Smooth muscle cell (in vitro differentiated cells): Measurements from ENCODE around the gene ATP6V1D. TPM values are rescaled to one million over a fixed set of nuclear protein-coding genes. Genes with fewer than 3 reads are reported as not detected.
"Not testable (repeated sequence)": the region's sequence is repeated elsewhere in the genome, so short reads cannot be mapped to it uniquely, and the experiment has no call there.

Experiments
- DNase-seq: peaks from one replicate; lab custom pipeline; 2025; ENCODE audit not compliant: unreplicated experiment; lab: John Stamatoyannopoulos, UW
- H2AFZ ChIP-seq: fragments of 200-600 bp; sonication (generic); 2 replicates; pipeline ENCODE4 v1.6.0; 2016; ENCODE audit warnings: antibody characterized with exemption, low read depth, mild to moderate bottlenecking
- H3F3A ChIP-seq: fragments of 200-600 bp; sonication (generic); 2 replicates; pipeline ENCODE4 v1.6.0; 2017; ENCODE audit warnings: antibody characterized with exemption, low read depth
- H3K27ac ChIP-seq: fragments of 200-600 bp; sonication (generic); 2 replicates; pipeline ENCODE4 v1.5.1; 2016; ENCODE audit warnings: low read depth, mild to moderate bottlenecking
- H3K27me3 ChIP-seq: fragments of 200-600 bp; sonication (generic); 2 replicates; pipeline ENCODE4 v1.6.1; 2016; ENCODE audit warnings: low read depth, mild to moderate bottlenecking
- H3K36me3 ChIP-seq: fragments of 200-600 bp; sonication (generic); 2 replicates; pipeline ENCODE4 v1.5.1; 2016; ENCODE audit warnings: low read depth
- H3K4me1 ChIP-seq: fragments of 200-600 bp; sonication (generic); 2 replicates; pipeline ENCODE4 v1.5.1; 2016; ENCODE audit warnings: low read depth
- H3K4me2 ChIP-seq: fragments of 200-600 bp; sonication (generic); 2 replicates; pipeline ENCODE4 v1.6.0; 2016; ENCODE audit warnings: mild to moderate bottlenecking
- H3K4me3 ChIP-seq: fragments of 200-600 bp; sonication (generic); 2 replicates; pipeline ENCODE4 v1.5.1; 2016; ENCODE audit warnings: mild to moderate bottlenecking
- H3K79me2 ChIP-seq: fragments of 200-600 bp; sonication (generic); 2 replicates; pipeline ENCODE4 v1.6.0; 2016; ENCODE audit warnings: low read depth, mild to moderate bottlenecking
- H3K9ac ChIP-seq: fragments of 200-600 bp; sonication (generic); 2 replicates; pipeline ENCODE4 v1.6.0; 2016; ENCODE audit warnings: low read depth
- H3K9me3 ChIP-seq: fragments of 200-600 bp; sonication (generic); replicated peaks from 2 replicates; pipeline ENCODE4 v1.5.1; 2016; ENCODE audit warnings: low read depth
- H4K20me1 ChIP-seq: fragments of 200-600 bp; sonication (generic); 2 replicates; pipeline ENCODE4 v1.6.0; 2016; ENCODE audit warnings: low read depth
- WGBS: methylation state at CpG from one replicate; pipeline ENCODE4 v1.1.7; 2016; ENCODE audit warnings: low lambda C conversion rate; 5-methylcytosine and 5-hydroxymethylcytosine counted together
- polyA plus RNA-seq: library from polyadenylated mRNA; unstranded; fragments of >200 nt; fragmentation: Nextera tagmentation; extraction: Ambion mirVana; gene quantifications from 2 replicates; pipeline ENCODE4 v1.2.1, GENCODE V29; 2016
- total RNA-seq: library from RNA; depleted of rRNA; stranded (reverse); fragments of >200 nt; gene quantifications from 2 replicates; pipeline ENCODE4 v1.2.3, GENCODE V29; 2014
- TF ChIP-seq, protein P1 (sequence below): fragments of 200-600 bp; sonication (generic); IDR thresholded peaks from 2 replicates; pipeline ENCODE4 v1.5.1; 2017; ENCODE audit warnings: borderline replicate concordance, mild to moderate bottlenecking, antibody characterized with exemption; ENCODE audit not compliant: insufficient read depth, poor library complexity, severe bottlenecking

The ATP6V1D gene
- total RNA-seq (93.8 and 95.2 TPM in 2 replicates), polyA plus RNA-seq (119 and 122 TPM in 2 replicates)

DNA sequence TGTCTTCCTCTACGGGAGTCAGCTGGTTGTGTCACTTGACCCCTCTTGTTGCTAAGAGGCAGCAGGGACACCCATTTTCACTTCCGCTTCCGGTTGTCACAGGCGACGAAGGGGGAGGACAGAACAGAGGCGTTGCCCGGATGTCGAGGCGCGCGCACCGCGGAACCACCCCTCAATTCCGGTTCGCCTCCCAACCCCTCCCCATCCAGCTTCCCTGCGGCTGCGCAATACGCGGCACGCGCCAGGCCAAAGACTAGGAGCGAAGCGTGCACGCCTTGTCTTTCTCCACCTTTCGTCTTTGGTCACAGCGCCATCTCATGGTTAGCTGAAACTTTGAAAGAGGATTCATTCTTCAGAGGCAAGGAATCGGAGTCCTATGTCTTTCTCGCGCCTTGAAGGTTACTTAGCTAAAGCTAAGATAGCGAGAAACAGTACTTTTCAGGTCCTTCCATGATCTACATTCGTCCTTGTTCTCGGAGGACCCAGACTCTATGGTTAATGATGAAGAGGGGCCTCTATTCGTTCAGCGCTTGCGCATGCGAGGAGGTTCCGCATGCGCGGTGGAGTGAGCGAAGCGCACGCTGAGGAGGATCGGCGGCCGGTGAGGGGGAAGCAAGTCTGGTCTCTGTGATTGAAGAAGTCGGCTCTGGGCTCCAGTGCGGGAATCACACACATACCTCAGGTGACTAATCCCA, at the start of gene ATP6V1D, which contains the start of gene EIF2S1:
Gene ATP6V1D, minus strand, starts transcription at position 30 of the 695 bp plus-strand sequence. CDS start 106 bp downstream, outside the sequence.
Gene EIF2S1, plus strand, starts transcription at position 554 of the 695 bp plus-strand sequence. CDS start 4,440 bp downstream, outside the sequence.
- Histone ChIP-seq H3K9me3 (no peaks in the 10 kb centered on the region), H4K20me1 (peaks cover 79% of the 10 kb centered on the region), H3K9ac (peak within 1 kb of the TSS; percentile 99), H3K4me3 (peak within 1 kb of the TSS; percentile 77), H3F3A (peaks cover 6% of the 10 kb centered on the region), H3K4me1 (peaks cover 18% of the 10 kb centered on the region), H3K36me3 (peaks cover 3% of the 10 kb centered on the region), H3K27ac (peak within 1 kb of the TSS; percentile 100), H3K27me3 (no peaks in the 10 kb centered on the region), H3K79me2 (peaks cover 87% of the 10 kb centered on the region), H3K4me2 (peak within 1 kb of the TSS; percentile 97), H2AFZ (peak within 1 kb of the TSS; percentile 74)
- DNase-seq, result peak; percentile 94
- TF ChIP-seq, protein P1, sequence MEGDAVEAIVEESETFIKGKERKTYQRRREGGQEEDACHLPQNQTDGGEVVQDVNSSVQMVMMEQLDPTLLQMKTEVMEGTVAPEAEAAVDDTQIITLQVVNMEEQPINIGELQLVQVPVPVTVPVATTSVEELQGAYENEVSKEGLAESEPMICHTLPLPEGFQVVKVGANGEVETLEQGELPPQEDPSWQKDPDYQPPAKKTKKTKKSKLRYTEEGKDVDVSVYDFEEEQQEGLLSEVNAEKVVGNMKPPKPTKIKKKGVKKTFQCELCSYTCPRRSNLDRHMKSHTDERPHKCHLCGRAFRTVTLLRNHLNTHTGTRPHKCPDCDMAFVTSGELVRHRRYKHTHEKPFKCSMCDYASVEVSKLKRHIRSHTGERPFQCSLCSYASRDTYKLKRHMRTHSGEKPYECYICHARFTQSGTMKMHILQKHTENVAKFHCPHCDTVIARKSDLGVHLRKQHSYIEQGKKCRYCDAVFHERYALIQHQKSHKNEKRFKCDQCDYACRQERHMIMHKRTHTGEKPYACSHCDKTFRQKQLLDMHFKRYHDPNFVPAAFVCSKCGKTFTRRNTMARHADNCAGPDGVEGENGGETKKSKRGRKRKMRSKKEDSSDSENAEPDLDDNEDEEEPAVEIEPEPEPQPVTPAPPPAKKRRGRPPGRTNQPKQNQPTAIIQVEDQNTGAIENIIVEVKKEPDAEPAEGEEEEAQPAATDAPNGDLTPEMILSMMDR, result peak; percentile 100
- WGBS, result under 1% methylated on average over 47 of the region's 47 CpGs

DNA sequence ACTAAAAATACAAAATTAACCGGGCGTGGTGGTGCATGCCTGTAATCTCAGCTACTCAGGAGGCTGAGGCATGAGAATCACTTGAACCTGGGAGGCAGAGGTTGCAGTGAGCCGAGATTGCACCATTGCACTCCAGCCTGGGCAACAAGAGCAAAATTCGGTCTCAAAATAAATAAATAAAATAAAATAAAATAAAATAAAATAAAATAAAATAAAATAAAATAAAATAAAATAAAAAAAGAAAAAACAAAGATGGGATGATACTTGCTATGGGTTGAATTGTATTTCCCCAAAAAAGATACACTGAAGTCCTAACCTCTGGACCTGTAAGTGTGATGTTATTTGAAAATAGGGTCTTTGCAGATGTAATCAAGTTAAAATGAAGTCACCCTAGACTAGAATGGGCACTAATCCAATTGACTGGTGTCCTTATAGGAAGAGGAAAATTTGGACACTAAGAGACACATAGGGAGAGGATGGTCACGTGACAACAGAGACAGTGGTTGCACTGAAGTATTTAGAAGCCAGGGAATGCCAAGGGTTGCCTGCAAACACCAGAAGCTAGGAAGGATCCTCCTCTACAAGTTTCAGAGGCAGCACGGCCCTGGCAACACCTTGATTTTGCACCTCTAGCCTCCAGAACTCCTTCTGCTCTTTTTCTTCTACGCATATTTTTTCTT, 48.7 kb upstream of the ATP6V1D start:
- not testable (repeated sequence) for H3K9ac ChIP-seq, H3K79me2 ChIP-seq, H3K27me3 ChIP-seq, H4K20me1 ChIP-seq, H3K27ac ChIP-seq, H3K4me1 ChIP-seq, H3K36me3 ChIP-seq, DNase-seq, H3F3A ChIP-seq, H3K9me3 ChIP-seq, H2AFZ ChIP-seq, H3K4me3 ChIP-seq, H3K4me2 ChIP-seq
- 93% methylated on average over 7 of the region's 7 CpGs for WGBS

DNA sequence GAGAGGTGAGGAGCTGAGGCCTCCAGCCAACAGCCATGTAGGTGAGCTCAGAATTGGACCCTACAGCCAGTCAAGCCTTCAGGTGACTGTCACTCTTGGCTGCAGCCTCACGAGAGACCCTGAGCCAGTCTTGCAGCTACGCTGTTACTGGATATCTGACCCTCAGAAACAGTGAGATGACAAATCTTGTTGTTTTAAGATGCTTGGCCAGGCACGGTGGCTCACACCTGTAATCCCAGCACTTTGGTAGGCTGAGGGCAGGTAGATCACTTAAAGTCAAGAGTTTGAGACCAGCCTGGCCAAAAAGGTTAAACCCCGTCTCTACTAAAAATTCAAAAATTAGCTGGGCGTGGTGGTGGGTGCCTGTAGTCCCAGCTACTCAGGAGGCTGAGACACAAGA, 46.2 kb upstream of the ATP6V1D start:
- H3F3A ChIP-seq, result no peaks in the 10 kb centered on the region
- no peaks in the 10 kb centered on the region for H3K9me3 ChIP-seq
- H3K27ac ChIP-seq, result no peak overlapping the region
- no peak for DNase-seq
- H2AFZ ChIP-seq, result no peak overlapping the region
- H3K4me2 ChIP-seq, result no peak overlapping the region
- H3K27me3 ChIP-seq, result no peaks in the 10 kb centered on the region
- no peaks in the 10 kb centered on the region for H3K79me2 ChIP-seq
- H4K20me1 ChIP-seq, result no peaks in the 10 kb centered on the region
- no peaks in the 10 kb centered on the region for H3K4me1 ChIP-seq
- WGBS, result 95% methylated on average over 5 of the region's 5 CpGs
- H3K9ac ChIP-seq, result no peak overlapping the region
- no peak overlapping the region for H3K4me3 ChIP-seq
- no peaks in the 10 kb centered on the region for H3K36me3 ChIP-seq
- TF ChIP-seq, protein P1, result no peak

DNA sequence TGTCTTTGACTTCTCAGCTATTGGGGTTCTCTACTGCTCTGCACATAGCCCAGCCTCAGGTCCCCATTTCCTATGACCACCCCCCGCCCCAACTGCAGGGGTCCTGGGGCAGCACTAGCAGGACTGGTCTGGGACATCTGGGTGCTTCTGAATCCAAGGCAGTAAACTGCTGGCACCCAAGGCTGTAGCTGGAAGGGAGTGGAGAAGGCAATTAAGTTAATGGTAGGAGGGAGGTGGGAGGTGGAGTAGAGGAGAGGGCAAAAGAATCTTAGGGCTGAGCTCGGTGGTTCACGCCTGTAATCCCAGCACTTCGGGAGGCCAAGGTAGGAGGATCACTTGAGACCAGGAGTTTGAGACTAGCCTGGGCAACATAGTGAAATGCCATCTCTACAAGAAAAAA, 40.8 kb upstream of the ATP6V1D start:
- 82% methylated on average over 4 of the region's 4 CpGs for WGBS
- H3K4me2 ChIP-seq, result no peak overlapping the region
- H4K20me1 ChIP-seq, result no peaks in the 10 kb centered on the region
- TF ChIP-seq, protein P1, result no peak
- H3K27ac ChIP-seq, result no peak overlapping the region
- no peak for DNase-seq
- H3K4me3 ChIP-seq, result no peak overlapping the region
- no peak overlapping the region for H2AFZ ChIP-seq
- no peaks in the 10 kb centered on the region for H3F3A ChIP-seq
- no peak overlapping the region for H3K9ac ChIP-seq
- H3K9me3 ChIP-seq, result no peaks in the 10 kb centered on the region
- H3K27me3 ChIP-seq, result no peaks in the 10 kb centered on the region
- no peaks in the 10 kb centered on the region for H3K79me2 ChIP-seq
- no peaks in the 10 kb centered on the region for H3K4me1 ChIP-seq
- H3K36me3 ChIP-seq, result no peaks in the 10 kb centered on the region
